Activated CD4-positive, alpha-beta T cell treated with anti-CD3 and anti-CD28 coated beads for 1 hour (primary cell): Measurements from ENCODE around the gene UROD.
"Not testable (repeated sequence)": the region's sequence is repeated elsewhere in the genome, so short reads cannot be mapped to it uniquely, and the experiment has no call there.

Experiments used
- DNase-seq: peaks from one replicate; pipeline ENCODE4 v3.0.0-alpha.2; 2020

UROD gene

GRCh38 chr1:45011837-45012638 is at the start of gene UROD:
Gene UROD, plus strand, starts transcription at chr1:45012254. Its CDS starts 12 bp downstream, at chr1:45012266.
- peak; percentile 75 for DNase-seq

GRCh38 chr1:44962729-44963128 is 49.3 kb upstream of the UROD start:
- no peak for DNase-seq

- DNase-seq = no peak
Measured at GRCh38 chr1:44964396-44964795, 47.7 kb upstream of the UROD start.

GRCh38 chr1:44970317-44970716 is 41.7 kb upstream of the UROD start:
- no peak for DNase-seq

GRCh38 chr1:44973645-44974044 is 38.4 kb upstream of the UROD start:
- no peak for DNase-seq

GRCh38 chr1:44976252-44976651 is 35.8 kb upstream of the UROD start:
- DNase-seq = no peak

GRCh38 chr1:44977372-44977771 is 34.7 kb upstream of the UROD start:
- not testable (repeated sequence) for DNase-seq

GRCh38 chr1:44985747-44986359 is 26.2 kb upstream of the UROD start:
- DNase-seq = no peak

GRCh38 chr1:44988531-44989156 is 23.4 kb upstream of the UROD start:
- no peak for DNase-seq

GRCh38 chr1:44994309-44994898 is 17.6 kb upstream of the UROD start:
- no peak for DNase-seq

GRCh38 chr1:44995467-44996238 is 16.4 kb upstream of the UROD start:
- no peak for DNase-seq

- DNase-seq = no peak
Measured at GRCh38 chr1:44999232-44999631, 12.8 kb upstream of the UROD start.

- no peak for DNase-seq
Measured at GRCh38 chr1:45001011-45001481, 11.0 kb upstream of the UROD start.

GRCh38 chr1:45001576-45001975 is 10.5 kb upstream of the UROD start:
- not testable (repeated sequence) for DNase-seq

- DNase-seq = no peak
Measured at GRCh38 chr1:45002650-45003645, 9.1 kb upstream of the UROD start.

GRCh38 chr1:45003741-45004140 is 8.3 kb upstream of the UROD start:
- DNase-seq = no peak

- DNase-seq = no peak
Measured at GRCh38 chr1:45004281-45004920, 7.7 kb upstream of the UROD start.

GRCh38 chr1:45005761-45006160 is 6.3 kb upstream of the UROD start:
- DNase-seq = no peak

- DNase-seq = no peak
Measured at GRCh38 chr1:45007311-45007710, 4.7 kb upstream of the UROD start.

GRCh38 chr1:45008076-45008475 is 4.0 kb upstream of the UROD start:
- DNase-seq = no peak

- no peak for DNase-seq
Measured at GRCh38 chr1:45008516-45008915, 3.5 kb upstream of the UROD start.
